ENCODE results near the gene CYTIP. TPM values are rescaled to one million over a fixed set of nuclear protein-coding genes. Genes with fewer than 3 reads are reported as not detected.

CYTIP gene
- polyA plus RNA-seq, 3 donors = 61.9 to 188 (median 83.5) TPM

DNA sequence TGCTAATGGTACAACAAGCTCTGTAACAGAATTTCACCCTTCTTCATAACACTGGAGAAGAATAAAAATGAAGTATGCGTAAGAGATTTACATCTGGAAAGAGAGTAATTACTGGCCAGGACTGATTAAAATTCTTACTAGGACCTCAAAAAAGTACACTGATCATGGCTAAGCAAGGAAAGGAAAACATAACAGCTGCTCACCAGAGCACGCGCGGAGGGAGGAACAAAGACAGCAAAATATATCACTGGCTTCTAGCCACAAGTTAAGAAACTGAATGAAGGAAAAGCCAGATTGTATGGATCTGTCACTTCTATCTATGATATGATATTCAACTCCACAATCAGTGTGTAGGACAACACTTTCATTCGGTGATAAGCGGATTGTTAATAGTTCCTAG, 15.6 kb upstream of the CYTIP start:
- H3K36me3 ChIP-seq (replicated peaks in 1 of 2; ENCODE audit: control insufficient read depth in 1 of 2, insufficient read depth in 2 of 2, low read length in 2 of 2) = no peaks in the 10 kb centered on the region
- Mint-ChIP-seq H3K27me3 (ENCODE audit: low read depth in 3 of 3) (no peaks in the 10 kb centered on the region), H3K4me1 (peaks cover 21% of the 10 kb centered on the region), H3K36me3 (no peaks in the 10 kb centered on the region), H3K4me3 (no peak overlapping the region), H3K27ac (no peak overlapping the region), H3K9me3 (no peaks in the 10 kb centered on the region)
- intact Hi-C loops (cut with micrococcal nuclease) = no loop called here
- H3K9ac ChIP-seq (ENCODE audit: insufficient read depth, low read length, poor library complexity, severe bottlenecking) = no peak overlapping the region
- 67% methylated on average over 3 of the region's 6 CpGs for WGBS (ENCODE audit: insufficient coverage)
- no peak overlapping the region for H2AFZ ChIP-seq (ENCODE audit: insufficient read depth, low read depth, low read length, poor library complexity, severe bottlenecking)
- DNase-seq = no peak
- no peak overlapping the region for H3K27ac ChIP-seq (ENCODE audit: low read depth in 1 of 2, low read length in 2 of 2)
- TF ChIP-seq, protein P1, sequence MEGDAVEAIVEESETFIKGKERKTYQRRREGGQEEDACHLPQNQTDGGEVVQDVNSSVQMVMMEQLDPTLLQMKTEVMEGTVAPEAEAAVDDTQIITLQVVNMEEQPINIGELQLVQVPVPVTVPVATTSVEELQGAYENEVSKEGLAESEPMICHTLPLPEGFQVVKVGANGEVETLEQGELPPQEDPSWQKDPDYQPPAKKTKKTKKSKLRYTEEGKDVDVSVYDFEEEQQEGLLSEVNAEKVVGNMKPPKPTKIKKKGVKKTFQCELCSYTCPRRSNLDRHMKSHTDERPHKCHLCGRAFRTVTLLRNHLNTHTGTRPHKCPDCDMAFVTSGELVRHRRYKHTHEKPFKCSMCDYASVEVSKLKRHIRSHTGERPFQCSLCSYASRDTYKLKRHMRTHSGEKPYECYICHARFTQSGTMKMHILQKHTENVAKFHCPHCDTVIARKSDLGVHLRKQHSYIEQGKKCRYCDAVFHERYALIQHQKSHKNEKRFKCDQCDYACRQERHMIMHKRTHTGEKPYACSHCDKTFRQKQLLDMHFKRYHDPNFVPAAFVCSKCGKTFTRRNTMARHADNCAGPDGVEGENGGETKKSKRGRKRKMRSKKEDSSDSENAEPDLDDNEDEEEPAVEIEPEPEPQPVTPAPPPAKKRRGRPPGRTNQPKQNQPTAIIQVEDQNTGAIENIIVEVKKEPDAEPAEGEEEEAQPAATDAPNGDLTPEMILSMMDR (IDR thresholded peaks at IDR 0.05) = no peak
- H3K9me3 ChIP-seq (replicated peaks in 1 of 2; ENCODE audit: control insufficient read depth in 1 of 2, insufficient read depth in 1 of 2, low read length in 2 of 2) = no peaks in the 10 kb centered on the region
- H3K79me2 ChIP-seq (ENCODE audit: insufficient read depth, low read length) = no peaks in the 10 kb centered on the region
- no peaks in the 10 kb centered on the region for H3K27me3 ChIP-seq (ENCODE audit: control insufficient read depth in 2 of 2, insufficient read depth in 2 of 2, low read length in 2 of 2)
- no peak overlapping the region for H3K4me2 ChIP-seq (replicated peaks; ENCODE audit: extremely low read depth, low read length, poor library complexity, severe bottlenecking)
- peaks cover 18 to 25% of the 10 kb centered on the region in 2 donors for H3K4me1 ChIP-seq (ENCODE audit: control insufficient read depth in 1 of 2, insufficient read depth in 2 of 2, low read length in 2 of 2)
- no peak overlapping the region for H3K4me3 ChIP-seq (replicated peaks in 1 of 3; ENCODE audit: low read depth in 2 of 3, low read length in 3 of 3)
- no peaks in the 10 kb centered on the region for H4K20me1 ChIP-seq (ENCODE audit: insufficient read depth, low read length)

DNA sequence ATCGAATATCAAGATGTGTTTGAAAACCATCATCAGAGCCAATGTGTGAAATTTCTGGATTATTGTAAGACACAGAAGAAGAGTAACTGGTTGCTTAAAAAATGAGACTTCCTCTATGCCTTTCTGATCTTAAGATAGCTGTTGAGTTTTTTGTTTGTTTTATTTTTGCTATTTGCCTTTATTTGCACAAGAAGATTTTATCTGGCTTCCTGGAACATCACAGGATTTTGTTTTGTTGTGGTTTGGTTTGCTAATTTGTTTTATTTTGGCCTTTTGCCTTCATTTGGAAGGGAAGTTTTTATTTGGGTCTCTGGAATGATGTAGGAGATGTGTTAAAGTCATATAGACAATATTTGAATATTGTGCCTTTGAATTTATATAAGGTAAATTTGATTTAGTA, 3.9 kb upstream of the CYTIP start:
- peaks cover 23% of the 10 kb centered on the region for H3K4me1 Mint-ChIP-seq
- Histone ChIP-seq H3K36me3 (replicated peaks in 1 of 2; ENCODE audit: control insufficient read depth in 1 of 2, insufficient read depth in 2 of 2, low read length in 2 of 2) (no peaks in the 10 kb centered on the region), H3K4me1 (ENCODE audit: control insufficient read depth in 1 of 2, insufficient read depth in 2 of 2, low read length in 2 of 2) (peaks cover 16 to 27% of the 10 kb centered on the region in 2 donors), H3K27me3 (ENCODE audit: control insufficient read depth in 2 of 2, insufficient read depth in 2 of 2, low read length in 2 of 2) (no peaks in the 10 kb centered on the region), H3K4me2 (replicated peaks; ENCODE audit: extremely low read depth, low read length, poor library complexity, severe bottlenecking) (no peak overlapping the region), H3K4me3 (replicated peaks in 1 of 3; ENCODE audit: low read depth in 2 of 3, low read length in 3 of 3) (no peak overlapping the region), H3K79me2 (ENCODE audit: insufficient read depth, low read length) (peaks cover 12% of the 10 kb centered on the region), H2AFZ (ENCODE audit: insufficient read depth, low read depth, low read length, poor library complexity, severe bottlenecking) (no peak overlapping the region), H3K9me3 (replicated peaks in 1 of 2; ENCODE audit: control insufficient read depth in 1 of 2, insufficient read depth in 1 of 2, low read length in 2 of 2) (no peaks in the 10 kb centered on the region), H3K9ac (ENCODE audit: insufficient read depth, low read length, poor library complexity, severe bottlenecking) (no peak overlapping the region), H3K27ac (ENCODE audit: low read depth in 1 of 2, low read length in 2 of 2) (no peak overlapping the region), H4K20me1 (ENCODE audit: insufficient read depth, low read length) (peaks cover 9% of the 10 kb centered on the region)
- no peak overlapping the region for H3K4me3 Mint-ChIP-seq
- TF ChIP-seq, protein P1 (IDR thresholded peaks at IDR 0.05) = no peak
- no peak overlapping the region for H3K27ac Mint-ChIP-seq
- DNase-seq = no peak
- peaks cover 0 to 1% (median 0%) of the 10 kb centered on the region in 7 donors for H3K9me3 Mint-ChIP-seq
- peaks cover 1 to 2% of the 10 kb centered on the region in 2 donors for H3K36me3 Mint-ChIP-seq
- no CpG with 5 or more reads among the region's 1 CpG for WGBS (ENCODE audit: insufficient coverage)
- intact Hi-C loops (cut with micrococcal nuclease) = no loop called here
- H3K27me3 Mint-ChIP-seq (ENCODE audit: low read depth in 3 of 3) = peaks cover 0 to 1% (median 0%) of the 10 kb centered on the region in 3 donors
